ENCODE data around the gene CST4.
"Not testable (repeated sequence)": the region's sequence is repeated elsewhere in the genome, so short reads cannot be mapped to it uniquely, and the experiment has no call there.

CST4 gene

DNA sequence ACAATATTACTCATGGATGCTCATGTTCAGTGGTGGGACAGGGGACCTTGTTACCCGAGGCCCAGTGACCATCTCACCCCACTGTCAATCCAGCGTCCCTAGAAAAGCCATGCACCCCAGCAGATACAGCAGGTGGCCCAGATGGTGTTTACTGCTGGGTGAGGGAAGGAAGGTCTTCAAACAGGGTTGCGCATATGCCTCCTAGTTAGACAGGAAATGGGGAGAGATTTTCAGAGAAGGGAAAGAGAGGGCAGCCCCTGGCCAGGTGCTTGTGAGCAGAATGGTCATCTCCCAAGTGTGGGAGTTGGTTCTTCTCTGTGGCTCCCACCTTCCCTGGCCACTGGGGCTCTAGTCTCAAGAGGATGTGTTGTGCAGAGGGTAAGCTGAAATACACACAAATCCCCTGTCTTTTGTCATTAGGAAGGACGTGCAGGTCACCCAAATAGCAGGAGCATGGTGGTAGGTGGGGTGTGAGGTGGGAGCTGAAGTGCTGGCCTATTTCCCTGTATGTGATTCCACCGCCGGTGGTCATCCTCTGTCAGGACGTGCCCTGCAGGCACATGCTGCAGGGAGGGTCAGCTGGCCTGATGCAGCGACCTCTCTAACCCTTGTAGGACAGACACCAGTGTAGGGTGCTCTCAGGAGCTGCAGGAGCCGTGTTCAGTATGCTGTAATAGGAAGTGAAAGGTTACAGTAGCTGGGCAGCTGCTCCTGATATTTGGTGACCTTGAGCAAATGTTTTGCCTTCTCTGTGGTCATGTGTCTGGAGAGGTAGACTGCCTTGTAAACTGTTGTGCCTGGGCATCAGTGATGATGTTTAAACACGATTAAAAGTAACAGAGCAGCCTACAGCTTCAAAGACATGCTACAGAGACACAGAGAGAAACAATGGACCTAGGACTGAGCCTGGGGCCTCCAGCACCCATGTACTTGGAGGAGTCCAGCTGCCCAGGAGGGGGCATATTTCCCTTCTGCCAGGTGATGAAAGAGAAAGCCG is 47.9 kb downstream of the CST4 start:
- Histone ChIP-seq H3K27me3 (ENCODE audit: low read depth, low read length) (no peaks in the 10 kb centered on the region), H3K36me3 (ENCODE audit: control insufficient read depth in 1 of 2, insufficient read depth in 2 of 2, low read length in 2 of 2) (no peaks in the 10 kb centered on the region)

DNA sequence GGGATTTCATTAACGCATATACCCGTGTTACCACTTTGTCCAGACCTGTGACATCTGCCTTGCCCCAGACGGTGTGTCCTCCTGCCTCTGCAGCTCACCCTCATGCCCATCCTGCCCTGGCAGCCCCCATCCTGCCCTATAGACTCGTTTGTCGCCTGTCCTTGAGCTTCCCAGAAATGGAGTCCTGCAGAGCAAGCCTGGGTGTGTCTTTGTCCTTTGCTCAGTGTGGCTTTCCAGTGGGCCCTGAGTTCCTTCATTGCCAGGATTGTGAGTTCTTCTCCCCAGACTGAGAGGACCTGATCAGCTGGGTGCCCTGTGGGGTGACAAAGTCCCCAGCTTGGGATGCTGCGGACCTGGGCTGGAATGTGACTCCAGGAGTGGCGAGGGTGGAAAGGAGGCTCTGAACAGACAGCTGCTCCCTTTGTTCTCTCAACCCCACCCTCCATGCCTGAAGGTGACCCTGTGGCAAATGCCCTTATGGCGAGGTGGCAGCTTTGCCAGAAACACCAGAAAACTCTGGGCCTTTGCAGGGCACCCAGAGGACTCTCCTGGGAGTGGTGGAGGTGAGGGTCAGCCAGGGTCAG is 48.7 kb downstream of the CST4 start:
- Histone ChIP-seq H3K27ac (ENCODE audit: low read length) (no peak overlapping the region), H3K4me3 (ENCODE audit: low read depth in 1 of 2, low read length in 2 of 2) (no peak overlapping the region), H3K4me1 (ENCODE audit: control insufficient read depth in 1 of 2, insufficient read depth in 2 of 2, low read length in 2 of 2) (peaks cover 10 to 29% of the 10 kb centered on the region in 2 donors), H3K27me3 (ENCODE audit: low read depth, low read length) (no peaks in the 10 kb centered on the region), H3K9me3 (ENCODE audit: control insufficient read depth in 1 of 2, low read length in 2 of 2) (no peaks in the 10 kb centered on the region), H3K36me3 (ENCODE audit: control insufficient read depth in 1 of 2, insufficient read depth in 2 of 2, low read length in 2 of 2) (no peaks in the 10 kb centered on the region)

More for the DNA sequence above, 47.9 kb downstream of the CST4 start:
- Histone ChIP-seq H3K27ac (ENCODE audit: low read length) (no peak overlapping the region), H3K4me1 (ENCODE audit: control insufficient read depth in 1 of 2, insufficient read depth in 2 of 2, low read length in 2 of 2) (peaks cover 6 to 21% of the 10 kb centered on the region in 2 donors), H3K9me3 (ENCODE audit: control insufficient read depth in 1 of 2, low read length in 2 of 2) (no peaks in the 10 kb centered on the region), H3K4me3 (ENCODE audit: low read depth in 1 of 2, low read length in 2 of 2) (no peak overlapping the region)

DNA sequence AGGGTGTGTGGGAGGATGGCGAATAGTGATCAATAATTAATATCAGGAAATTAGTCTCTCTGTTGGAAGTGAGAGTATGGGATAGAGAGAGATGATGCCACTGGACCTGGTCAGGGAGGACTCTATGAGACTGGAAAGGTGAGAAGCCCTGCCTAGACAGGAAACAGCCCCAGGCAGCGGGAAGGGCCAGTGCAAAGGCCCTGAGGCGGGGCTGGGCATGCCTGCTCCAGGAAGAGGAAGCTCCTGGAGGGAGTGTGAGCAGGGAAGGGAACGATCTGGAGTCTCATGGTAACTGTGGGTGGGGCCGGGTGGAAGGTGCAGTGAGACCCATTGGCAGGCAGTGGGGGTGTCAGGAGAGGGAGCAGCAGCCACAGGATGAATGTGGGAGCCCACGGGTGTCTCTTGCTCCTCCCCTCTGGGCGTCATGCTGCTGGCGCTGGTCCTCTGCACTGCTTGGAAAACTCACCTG is 49.3 kb downstream of the CST4 start:
- no peaks in the 10 kb centered on the region for H3K9me3 ChIP-seq (ENCODE audit: control insufficient read depth in 1 of 2, low read length in 2 of 2)
- H3K4me3 ChIP-seq (ENCODE audit: low read depth in 1 of 2, low read length in 2 of 2): no peak overlapping the region
- H3K4me1 ChIP-seq (ENCODE audit: control insufficient read depth in 1 of 2, insufficient read depth in 2 of 2, low read length in 2 of 2): peaks cover 13 to 35% of the 10 kb centered on the region in 2 donors
- H3K36me3 ChIP-seq (ENCODE audit: control insufficient read depth in 1 of 2, insufficient read depth in 2 of 2, low read length in 2 of 2): peaks cover 0 to 5% of the 10 kb centered on the region in 2 donors
- H3K27ac ChIP-seq (ENCODE audit: low read length): no peak overlapping the region
- H3K27me3 ChIP-seq (ENCODE audit: low read depth, low read length): no peaks in the 10 kb centered on the region

DNA sequence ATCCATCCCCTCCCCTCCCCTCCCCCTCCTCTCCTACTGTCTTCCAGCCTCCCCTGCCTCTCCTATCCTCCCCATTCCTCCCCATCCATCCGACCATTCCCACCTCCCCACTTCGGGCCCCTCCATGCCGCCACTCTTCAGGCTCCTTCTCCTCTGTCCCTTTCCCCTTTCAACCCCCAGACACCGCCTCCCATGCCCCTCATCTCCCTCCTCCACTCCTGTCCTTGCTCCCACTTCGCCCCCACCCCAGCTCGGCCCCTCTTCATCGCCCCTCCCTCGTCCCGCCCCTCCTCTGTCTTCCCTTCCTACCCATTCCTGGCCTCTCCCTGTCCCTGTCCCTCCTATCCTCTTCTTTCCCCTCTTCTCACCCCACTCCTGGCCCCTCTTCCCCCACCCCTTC is 50.5 kb downstream of the CST4 start:
- Histone ChIP-seq H3K36me3 (ENCODE audit: control insufficient read depth in 1 of 2, insufficient read depth in 2 of 2, low read length in 2 of 2) (peaks cover 4 to 9% of the 10 kb centered on the region in 2 donors), H3K4me3 (ENCODE audit: low read depth in 1 of 2, low read length in 2 of 2) (no peak overlapping the region), H3K27ac (ENCODE audit: low read length) (no peak overlapping the region), H3K9me3 (ENCODE audit: control insufficient read depth in 1 of 2, low read length in 2 of 2) (no peaks in the 10 kb centered on the region), H3K4me1 (ENCODE audit: control insufficient read depth in 1 of 2, insufficient read depth in 2 of 2, low read length in 2 of 2) (peaks cover 15 to 45% of the 10 kb centered on the region in 2 donors), H3K27me3 (ENCODE audit: low read depth, low read length) (no peaks in the 10 kb centered on the region)

DNA sequence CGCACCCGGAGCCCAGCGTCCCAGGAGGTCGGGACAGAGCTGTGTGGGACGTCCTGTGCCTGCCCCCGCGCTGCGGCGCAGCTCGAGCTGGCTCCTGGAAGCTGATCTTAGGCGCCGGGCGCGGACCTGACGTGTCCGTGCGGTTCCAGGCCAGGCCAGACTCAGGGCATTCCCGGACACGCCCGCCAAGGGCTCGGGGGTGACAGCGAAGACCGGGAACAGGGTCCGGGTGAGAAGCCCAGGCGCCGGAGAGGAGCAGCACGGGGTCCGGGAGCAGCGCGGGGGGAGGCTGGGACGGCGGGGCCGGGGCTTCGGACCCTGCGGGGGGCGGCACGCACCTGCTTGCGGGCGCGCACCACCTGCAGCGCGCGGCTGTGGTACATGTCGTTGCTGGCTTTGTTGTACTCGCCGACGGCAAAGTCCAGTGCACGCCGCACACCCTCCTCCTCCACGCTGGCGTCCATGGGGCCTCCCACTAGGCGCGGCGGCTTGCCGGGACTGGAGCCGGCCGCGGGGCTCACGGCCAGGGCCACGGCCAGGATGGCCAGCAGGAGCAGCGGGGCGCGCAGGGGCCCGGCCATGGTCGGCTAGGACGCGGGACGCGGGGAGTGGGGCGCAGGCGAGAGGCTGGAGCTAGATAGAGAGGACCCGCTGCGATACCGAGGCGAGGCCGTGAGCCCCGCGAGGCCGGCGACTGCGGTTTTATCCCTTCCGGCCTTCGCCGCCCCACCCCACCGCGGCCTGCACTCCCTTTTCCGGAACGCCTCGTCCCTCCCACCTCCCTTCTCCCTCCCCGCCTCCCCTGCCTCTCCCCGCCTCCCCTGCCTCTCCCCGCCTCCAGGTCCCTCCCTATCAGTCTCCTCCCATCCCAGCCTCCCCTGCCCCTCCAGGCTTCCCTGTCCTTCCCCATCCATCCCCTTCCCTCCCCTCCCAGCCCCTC is 51.3 kb downstream of the CST4 start, which contains the start of gene CST3:
Gene CST3 (minus strand): TSS at position 674 of the 940 bp plus-strand sequence. CDS start 93 bp downstream, at position 581.
- peaks cover 12 to 14% of the 10 kb centered on the region in 2 donors for H3K36me3 ChIP-seq (ENCODE audit: control insufficient read depth in 1 of 2, insufficient read depth in 2 of 2, low read length in 2 of 2)
- H3K27ac ChIP-seq (ENCODE audit: low read length): peak within 1 kb of the TSS; percentile 20
- H3K9me3 ChIP-seq (ENCODE audit: control insufficient read depth in 1 of 2, low read length in 2 of 2): no peaks in the 10 kb centered on the region
- H3K27me3 ChIP-seq (ENCODE audit: low read depth, low read length): no peaks in the 10 kb centered on the region
- peaks cover 13 to 46% of the 10 kb centered on the region in 2 donors for H3K4me1 ChIP-seq (ENCODE audit: control insufficient read depth in 1 of 2, insufficient read depth in 2 of 2, low read length in 2 of 2)
- peak within 1 kb of the TSS; percentile 69 to 88 for H3K4me3 ChIP-seq (ENCODE audit: low read depth in 1 of 2, low read length in 2 of 2)

DNA sequence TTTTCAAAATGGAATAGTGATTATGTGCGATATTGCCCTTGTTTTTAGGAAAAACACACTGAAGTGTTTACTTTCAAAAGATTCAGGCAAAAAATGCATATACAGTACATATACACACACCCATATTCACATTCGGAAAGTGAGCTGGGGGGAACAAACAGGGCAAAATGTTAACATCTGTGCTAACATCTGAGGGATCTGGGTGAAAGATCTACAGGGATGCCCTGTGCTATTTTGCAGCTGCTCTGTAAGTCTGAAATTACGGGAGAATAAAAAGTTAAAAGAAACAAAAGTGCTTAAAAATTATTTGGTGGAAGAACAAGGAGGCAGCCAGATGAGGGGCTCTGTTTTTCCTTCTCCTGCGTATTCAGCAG is 51.9 kb downstream of the CST4 start:
- H3K4me3 ChIP-seq (ENCODE audit: low read depth in 1 of 2, low read length in 2 of 2): peak overlapping the region; percentile 69 to 88
- H3K27me3 ChIP-seq (ENCODE audit: low read depth, low read length): no peaks in the 10 kb centered on the region
- no peaks in the 10 kb centered on the region for H3K9me3 ChIP-seq (ENCODE audit: control insufficient read depth in 1 of 2, low read length in 2 of 2)
- H3K4me1 ChIP-seq (ENCODE audit: control insufficient read depth in 1 of 2, insufficient read depth in 2 of 2, low read length in 2 of 2): peaks cover 9 to 40% of the 10 kb centered on the region in 2 donors
- H3K36me3 ChIP-seq (ENCODE audit: control insufficient read depth in 1 of 2, insufficient read depth in 2 of 2, low read length in 2 of 2): peaks cover 16 to 20% of the 10 kb centered on the region in 2 donors
- peak overlapping the region; percentile 20 for H3K27ac ChIP-seq (ENCODE audit: low read length)

DNA sequence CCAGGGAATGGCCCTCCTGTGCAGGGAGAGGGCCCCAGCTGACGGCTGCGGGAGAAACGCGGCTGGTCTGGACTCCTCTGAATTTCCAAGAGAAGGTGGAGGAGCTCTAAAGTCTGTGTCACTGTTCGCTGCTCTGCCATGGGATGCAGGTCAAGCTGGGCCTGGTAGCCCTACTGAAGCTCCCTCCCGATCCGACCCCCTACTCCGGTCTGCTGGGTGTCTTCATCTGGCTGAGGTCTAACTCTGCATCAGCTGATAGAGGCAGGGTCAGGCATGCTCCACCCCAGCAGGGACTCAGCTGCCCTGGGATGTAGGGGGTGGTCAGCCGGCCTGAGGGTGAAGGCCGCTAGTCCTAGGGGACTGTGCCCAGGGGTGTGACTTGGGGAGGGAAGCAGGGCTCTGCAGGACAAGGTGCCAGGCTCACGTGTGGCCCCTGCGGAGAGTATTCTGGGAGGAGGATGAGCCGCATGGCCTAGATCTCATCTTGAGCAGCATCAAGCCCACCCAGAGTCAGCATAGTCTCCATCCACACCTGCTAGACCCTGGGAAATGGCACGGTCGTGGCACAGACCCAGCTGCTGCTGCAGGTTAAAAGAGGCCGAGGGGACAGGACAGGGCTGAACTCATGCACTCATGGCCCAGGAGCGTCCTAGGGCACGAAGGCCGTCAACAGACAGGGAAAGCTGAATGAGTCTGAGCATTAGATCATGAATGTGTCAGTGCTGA is 52.5 kb downstream of the CST4 start:
- H3K27me3 ChIP-seq (ENCODE audit: low read depth, low read length): no peaks in the 10 kb centered on the region
- H3K9me3 ChIP-seq (ENCODE audit: control insufficient read depth in 1 of 2, low read length in 2 of 2): no peaks in the 10 kb centered on the region
- peaks cover 16 to 21% of the 10 kb centered on the region in 2 donors for H3K36me3 ChIP-seq (ENCODE audit: control insufficient read depth in 1 of 2, insufficient read depth in 2 of 2, low read length in 2 of 2)
- H3K4me3 ChIP-seq (ENCODE audit: low read depth in 1 of 2, low read length in 2 of 2): peak overlapping the region; percentile 69 to 88
- H3K27ac ChIP-seq (ENCODE audit: low read length): peak overlapping the region; percentile 20
- peaks cover 9 to 36% of the 10 kb centered on the region in 2 donors for H3K4me1 ChIP-seq (ENCODE audit: control insufficient read depth in 1 of 2, insufficient read depth in 2 of 2, low read length in 2 of 2)

DNA sequence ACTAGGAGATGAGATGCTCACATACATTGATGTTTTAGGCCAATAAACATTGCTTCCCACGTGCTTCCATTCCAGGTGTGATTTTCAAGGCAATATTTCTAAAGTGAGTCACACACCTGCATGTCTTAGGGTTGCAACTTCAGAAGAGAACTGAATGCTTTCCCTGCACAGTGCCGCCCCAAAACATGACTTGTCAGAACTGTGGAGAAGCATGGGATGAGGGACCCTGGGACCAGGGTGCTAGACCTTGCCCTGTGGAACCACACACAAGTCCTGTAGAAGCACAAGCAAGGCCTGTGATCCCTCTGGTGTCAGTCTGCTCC is 53.1 kb downstream of the CST4 start:
- not testable (repeated sequence) for H3K27ac ChIP-seq (ENCODE audit: low read length); H3K27me3 ChIP-seq (ENCODE audit: low read depth, low read length); H3K9me3 ChIP-seq (ENCODE audit: control insufficient read depth in 1 of 2, low read length in 2 of 2)
- Histone ChIP-seq H3K4me3 (ENCODE audit: low read depth in 1 of 2, low read length in 2 of 2) (peak overlapping the region; percentile 69 to 88), H3K4me1 (ENCODE audit: control insufficient read depth in 1 of 2, insufficient read depth in 2 of 2, low read length in 2 of 2) (peaks cover 9 to 36% of the 10 kb centered on the region in 2 donors), H3K36me3 (ENCODE audit: control insufficient read depth in 1 of 2, insufficient read depth in 2 of 2, low read length in 2 of 2) (peaks cover 16 to 21% of the 10 kb centered on the region in 2 donors)
